A549 (cell line): ENCODE results near the gene TGM6. TPM values are rescaled to one million over a fixed set of nuclear protein-coding genes. Genes with fewer than 3 reads are reported as not detected.

Experiments used
- ATAC-seq, 2 experiments: fragments of 200-7000 bp in 1 of 2; fragments of >200 bp in 1 of 2; cut with Nextera tagmentation in 1 of 2; cut with Tn5 transposase in 1 of 2; 3 replicates each; pipeline versions ENCODE4 v1.8.0 to v1.9.1; 2018 to 2020; ENCODE audit warnings: mild to moderate bottlenecking in 1 of 2, moderate library complexity in 1 of 2
- CTCF ChIA-PET: fragments of 300-600 bp; sonication (Branson Sonifier 250); formaldehyde crosslinking; extraction: SDS; loops from one replicate; lab custom pipeline; 2021; ENCODE audit warnings: antibody characterized with exemption, inconsistent platforms; lab: Yijun Ruan, JAX
- POLR2A ChIA-PET: fragments of 350-600 bp; formaldehyde crosslinking; extraction: SDS; loops from one replicate; lab custom pipeline; 2021; ENCODE audit warnings: antibody characterized with exemption, inconsistent platforms; lab: Yijun Ruan, JAX
- DNase-seq, 2 experiments: peaks; one replicate each; pipeline versions ENCODE4 v3.0.0 to v3.0.0-alpha.2; 2011 to 2016; ENCODE audit warnings: low read depth in 1 of 2, low spot score in 1 of 2
- FAIRE-seq: peaks from 2 replicates; lab custom pipeline; 2011; peaks lifted over from hg19 to GRCh38; lab: Jason Lieb, UNC
- H3K27ac ChIP-seq, 2 experiments: fragments of >200 bp; sonication (Bioruptor Twin); formaldehyde crosslinking; 3 replicates each; pipeline ENCODE4 v1.5.1; 2016 to 2017
- H3K4me1 ChIP-seq: fragments of >200 bp; sonication (Bioruptor Twin); formaldehyde crosslinking; 3 replicates; pipeline ENCODE4 v1.6.1; 2016
- H3K4me2 ChIP-seq: fragments of >200 bp; sonication (Bioruptor Twin); formaldehyde crosslinking; 3 replicates; pipeline ENCODE4 v1.6.1; 2016
- H3K4me3 ChIP-seq: fragments of >200 bp; sonication (Bioruptor Twin); formaldehyde crosslinking; 3 replicates; pipeline ENCODE4 v1.5.1; 2016
- H3K9me3 ChIP-seq: fragments of >200 bp; sonication (Bioruptor Twin); formaldehyde crosslinking; 3 replicates; pipeline ENCODE4 v1.6.1; 2016
- CHD2 ChIP-seq: fragments of 150-350 bp; IDR thresholded peaks from 2 replicates; pipeline ENCODE4 v1.6.1; 2014; ENCODE audit warnings: low read length; ENCODE audit not compliant: partially characterized antibody
- CHD4 ChIP-seq: fragments of 200-600 bp; sonication (generic); IDR thresholded peaks from 2 replicates; pipeline ENCODE4 v1.6.1; 2016; ENCODE audit warnings: antibody characterized with exemption, mild to moderate bottlenecking, borderline replicate concordance
- CTCF ChIP-seq: fragments of >200 bp; sonication (Bioruptor Twin); formaldehyde crosslinking; IDR thresholded peaks from 3 replicates; pipeline ENCODE4 v1.5.1; 2016
- EP300 ChIP-seq, 2 experiments: fragments of >200 bp; sonication (Bioruptor Twin); formaldehyde crosslinking; IDR thresholded peaks; 2 replicates in 1 of 2; 3 replicates in 1 of 2; pipeline ENCODE4 v1.6.1; 2016 to 2017
- ESRRA ChIP-seq: fragments of 150-350 bp; IDR thresholded peaks from 2 replicates; pipeline ENCODE4 v1.6.1; 2014; ENCODE audit warnings: mild to moderate bottlenecking, low read length, borderline replicate concordance
- FOSB ChIP-seq: fragments of 250-450 bp; sonication (Bioruptor Pico); IDR thresholded peaks from 2 replicates; pipeline ENCODE4 v1.5.0; 2020; ENCODE audit warnings: mild to moderate bottlenecking, moderate library complexity
- FOSL2 ChIP-seq, 2 experiments: fragments of 450-650 bp in 1 of 2; fragments of >200 bp in 1 of 2; sonication (Bioruptor Twin) in 1 of 2; formaldehyde crosslinking; IDR thresholded peaks; 2 replicates each; pipeline versions ENCODE4 v1.5.0 to v1.6.1; 2016 to 2020; ENCODE audit warnings: mild to moderate bottlenecking in 1 of 2, moderate library complexity in 1 of 2
- FOXS1 ChIP-seq: fragments of 250-450 bp; sonication (Bioruptor Pico); IDR thresholded peaks from 2 replicates; pipeline ENCODE4 v1.5.0; 2020; ENCODE audit warnings: mild to moderate bottlenecking, moderate library complexity
- GATA3 ChIP-seq: IDR thresholded peaks from 2 replicates; pipeline ENCODE4 v1.6.1; 2012; ENCODE audit warnings: borderline replicate concordance
- HDAC2 ChIP-seq: fragments of 200-600 bp; sonication (generic); IDR thresholded peaks from 2 replicates; pipeline ENCODE4 v1.6.1; 2016
- HOXB13 ChIP-seq: fragments of 250-450 bp; sonication (Bioruptor Pico); IDR thresholded peaks from 2 replicates; pipeline ENCODE4 v1.5.0; 2020; ENCODE audit warnings: low read depth, mild to moderate bottlenecking, moderate library complexity
- KDM1A ChIP-seq: fragments of 200-600 bp; sonication (generic); IDR thresholded peaks from 2 replicates; pipeline ENCODE4 v1.6.1; 2016; ENCODE audit warnings: low read depth, mild to moderate bottlenecking
- MAFK ChIP-seq: fragments of 450-650 bp; IDR thresholded peaks from 2 replicates; pipeline ENCODE4 v1.6.1; 2014; ENCODE audit not compliant: partially characterized antibody
- MAX ChIP-seq: IDR thresholded peaks from 2 replicates; pipeline ENCODE4 v1.6.1; 2012
- NFE2L2 ChIP-seq: fragments of 150-350 bp; conservative IDR thresholded peaks from 2 replicates; pipeline ENCODE4 v1.6.1; 2014; ENCODE audit warnings: low read length
- NR3C1 ChIP-seq: fragments of >200 bp; sonication (Bioruptor Twin); formaldehyde crosslinking; IDR thresholded peaks from 3 replicates; pipeline ENCODE4 v1.6.1; 2017
- POLR2AphosphoS2 ChIP-seq: conservative IDR thresholded peaks from 2 replicates; pipeline ENCODE4 v1.6.1; 2012; ENCODE audit warnings: low read length, improper control_type of control experiment, inconsistent platforms
- RAD21 ChIP-seq, 2 experiments: fragments of >200 bp in 1 of 2; sonication (Bioruptor Twin) in 1 of 2; formaldehyde crosslinking in 1 of 2; IDR thresholded peaks in 1 of 2; conservative IDR thresholded peaks in 1 of 2; 2 replicates in 1 of 2; 3 replicates in 1 of 2; pipeline ENCODE4 v1.6.1; 2012 to 2018; ENCODE audit warnings: inconsistent platforms in 1 of 2
- RARB ChIP-seq: fragments of 250-450 bp; sonication (Bioruptor Pico); IDR thresholded peaks from 2 replicates; pipeline ENCODE4 v1.8.0; 2021; ENCODE audit warnings: mild to moderate bottlenecking, moderate library complexity
- SMC3 ChIP-seq: fragments of >200 bp; sonication (Bioruptor Twin); formaldehyde crosslinking; IDR thresholded peaks from 3 replicates; pipeline ENCODE4 v1.6.1; 2018; ENCODE audit warnings: inconsistent platforms
- TFCP2L1 ChIP-seq: fragments of 250-450 bp; sonication (Bioruptor Pico); IDR thresholded peaks from 2 replicates; pipeline ENCODE4 v1.5.0; 2021; ENCODE audit warnings: mild to moderate bottlenecking
- TP53 ChIP-seq: fragments of 250-450 bp; sonication (Bioruptor Pico); IDR thresholded peaks from 2 replicates; pipeline ENCODE4 v1.5.0; 2021; ENCODE audit warnings: mild to moderate bottlenecking, moderate library complexity
- ZC3H11A ChIP-seq: fragments of 450-650 bp; IDR thresholded peaks from 2 replicates; pipeline ENCODE4 v1.6.1; 2014; ENCODE audit warnings: antibody characterized with exemption, mild to moderate bottlenecking
- ZFP36 ChIP-seq: fragments of 450-650 bp; IDR thresholded peaks from 2 replicates; pipeline ENCODE4 v1.6.1; 2014; ENCODE audit warnings: borderline replicate concordance; ENCODE audit not compliant: partially characterized antibody
- ZNF302 ChIP-seq: fragments of 250-450 bp; sonication (Bioruptor Pico); IDR thresholded peaks from 2 replicates; pipeline ENCODE4 v1.9.0; 2021; ENCODE audit warnings: inconsistent platforms, mild to moderate bottlenecking, moderate library complexity
- WGBS: methylation state at CpG from one replicate; pipeline ENCODE4 v1.1.6; 2017; ENCODE audit errors: missing lambda C conversion rate; 5-methylcytosine and 5-hydroxymethylcytosine counted together
- polyA plus RNA-seq, 4 experiments: library from polyadenylated mRNA; depleted of rRNA in 3 of 4; stranded (reverse); fragments of >200 nt; fragmentation: RNase III in 1 of 4; extraction: RNeasy Plus Mini Kit Qiagen cat#74134 plus additional on column Dnase treatment in 1 of 4; gene quantifications; 2 replicates in 3 of 4; 3 replicates in 1 of 4; pipeline ENCODE4 v1.2.3, GENCODE V29; 2011 to 2017
- TF ChIP-seq, protein P1 (sequence below): fragments of 450-650 bp; IDR thresholded peaks from 2 replicates; pipeline ENCODE4 v1.6.1; 2014; ENCODE audit warnings: antibody characterized with exemption
- TF ChIP-seq, protein P2 (sequence below): fragments of 250-450 bp; sonication (Bioruptor Pico); IDR thresholded peaks from 2 replicates; pipeline ENCODE4 v1.5.0; 2021; ENCODE audit warnings: mild to moderate bottlenecking, moderate library complexity, borderline replicate concordance
- TF ChIP-seq, protein P3 (sequence below): fragments of >200 bp; sonication (Bioruptor Twin); formaldehyde crosslinking; IDR thresholded peaks from 2 replicates; pipeline ENCODE4 v1.6.1; 2016
- TF ChIP-seq, protein P4 (sequence below): IDR thresholded peaks from 2 replicates; pipeline ENCODE4 v1.6.1; 2012; ENCODE audit warnings: low read depth, borderline replicate concordance

The TGM6 gene
- polyA plus RNA-seq, 2 of the 4 experiments (the other 2 are of a cell fraction): not detected

- ChIA-PET CTCF (interaction anchor here (0.7 to 2.1 kb wide), 6 partner anchors 10 to 574 kb away, joined by 3 to 5 read pairs (median 4); no protein-coding TSS in a partner anchor), POLR2A (no interaction called here)
- Histone ChIP-seq H3K4me2 (no peak overlapping the region), H3K9me3 (no peaks in the 10 kb centered on the region), H3K4me3 (no peak overlapping the region), H3K27ac (no peak overlapping the region), H3K4me1 (no peaks in the 10 kb centered on the region)
- WGBS: 60% methylated on average over 5 of the region's 5 CpGs
- DNase-seq (no peak), FAIRE-seq (peak; percentile 70), ATAC-seq (no peak)
- no peak for TF ChIP-seq FOXS1 (CRISPR knock-in tag)
- TF ChIP-seq TFCP2L1: no peak
- TF ChIP-seq RARB (CRISPR knock-in tag): no peak
- TF ChIP-seq MAFK: no peak
- no peak for TF ChIP-seq ZNF302 (CRISPR knock-in tag)
- TF ChIP-seq, protein P1, sequence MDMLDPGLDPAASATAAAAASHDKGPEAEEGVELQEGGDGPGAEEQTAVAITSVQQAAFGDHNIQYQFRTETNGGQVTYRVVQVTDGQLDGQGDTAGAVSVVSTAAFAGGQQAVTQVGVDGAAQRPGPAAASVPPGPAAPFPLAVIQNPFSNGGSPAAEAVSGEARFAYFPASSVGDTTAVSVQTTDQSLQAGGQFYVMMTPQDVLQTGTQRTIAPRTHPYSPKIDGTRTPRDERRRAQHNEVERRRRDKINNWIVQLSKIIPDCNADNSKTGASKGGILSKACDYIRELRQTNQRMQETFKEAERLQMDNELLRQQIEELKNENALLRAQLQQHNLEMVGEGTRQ: no peak
- TF ChIP-seq CTCF: no peak
- no peak for TF ChIP-seq CHD2
- no peak for TF ChIP-seq ZC3H11A
- TF ChIP-seq ESRRA: no peak
- no peak for TF ChIP-seq CHD4
- no peak for TF ChIP-seq TP53 (CRISPR knock-in tag)
- no peak for TF ChIP-seq POLR2AphosphoS2
- no peak for TF ChIP-seq RAD21 (conservative IDR thresholded peaks at IDR 0.05 in 1 of 2, IDR thresholded peaks at IDR 0.05 in 1 of 2)
- TF ChIP-seq KDM1A: no peak
- no peak for TF ChIP-seq ZFP36
Measured at GRCh38 chr20:2338411-2339066, 42.2 kb upstream of the TGM6 start.

- FAIRE-seq (no peak), DNase-seq (no peak), ATAC-seq (peak in 1 of 2 experiments; percentile 62; a peak in 3 of 6 replicates)
- POLR2A ChIA-PET: no interaction called here
- Histone ChIP-seq H3K4me2 (no peak overlapping the region), H3K9me3 (no peaks in the 10 kb centered on the region), H3K4me1 (no peaks in the 10 kb centered on the region), H3K27ac (no peak overlapping the region), H3K4me3 (no peak overlapping the region)
- TF ChIP-seq, protein P2, sequence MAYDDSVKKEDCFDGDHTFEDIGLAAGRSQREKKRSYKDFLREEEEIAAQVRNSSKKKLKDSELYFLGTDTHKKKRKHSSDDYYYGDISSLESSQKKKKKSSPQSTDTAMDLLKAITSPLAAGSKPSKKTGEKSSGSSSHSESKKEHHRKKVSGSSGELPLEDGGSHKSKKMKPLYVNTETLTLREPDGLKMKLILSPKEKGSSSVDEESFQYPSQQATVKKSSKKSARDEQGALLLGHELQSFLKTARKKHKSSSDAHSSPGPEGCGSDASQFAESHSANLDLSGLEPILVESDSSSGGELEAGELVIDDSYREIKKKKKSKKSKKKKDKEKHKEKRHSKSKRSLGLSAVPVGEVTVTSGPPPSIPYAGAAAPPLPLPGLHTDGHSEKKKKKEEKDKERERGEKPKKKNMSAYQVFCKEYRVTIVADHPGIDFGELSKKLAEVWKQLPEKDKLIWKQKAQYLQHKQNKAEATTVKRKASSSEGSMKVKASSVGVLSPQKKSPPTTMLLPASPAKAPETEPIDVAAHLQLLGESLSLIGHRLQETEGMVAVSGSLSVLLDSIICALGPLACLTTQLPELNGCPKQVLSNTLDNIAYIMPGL (CRISPR knock-in tag): no peak
- TF ChIP-seq RAD21 (conservative IDR thresholded peaks at IDR 0.05 in 1 of 2, IDR thresholded peaks at IDR 0.05 in 1 of 2): 0 out of 5 replicates have a peak, but pooled peaks of 1 of the 2 experiments have one; percentile 8
- WGBS: 62% methylated on average over 11 of the region's 11 CpGs
- CTCF ChIA-PET: interaction anchor here (1.0 to 2.1 kb wide), 5 partner anchors 10 to 133 kb away, joined by 3 to 5 read pairs (median 4); no protein-coding TSS in a partner anchor
Measured at GRCh38 chr20:2340136-2340535, 40.6 kb upstream of the TGM6 start.

GRCh38 chr20:2340823-2341222 lies 39.9 kb upstream of the TGM6 start:
- H3K4me1 ChIP-seq: no peaks in the 10 kb centered on the region
- H3K4me3 ChIP-seq: no peak overlapping the region
- 66% methylated on average over 6 of the region's 6 CpGs for WGBS
- no peak overlapping the region for H3K4me2 ChIP-seq
- FAIRE-seq (no peak), DNase-seq (no peak)
- ChIA-PET POLR2A (no interaction called here), CTCF (interaction anchor here (1.3 to 2.0 kb wide), 3 partner anchors 21 to 134 kb away, joined by 4 to 7 read pairs (median 4); no protein-coding TSS in a partner anchor)
- H3K9me3 ChIP-seq: no peaks in the 10 kb centered on the region
- H3K27ac ChIP-seq: no peak overlapping the region
- no peak for TF ChIP-seq FOSB (CRISPR knock-in tag)
- TF ChIP-seq HOXB13 (CRISPR knock-in tag): no peak
- no peak for TF ChIP-seq GATA3
- TF ChIP-seq SMC3: no peak
- TF ChIP-seq FOXS1 (CRISPR knock-in tag): no peak
- no peak for TF ChIP-seq FOSL2 (IDR thresholded peaks at IDR 0.05)
- no peak for TF ChIP-seq FOSL2 (CRISPR knock-in tag; IDR thresholded peaks at IDR 0.05)
- no peak for TF ChIP-seq EP300 (IDR thresholded peaks at IDR 0.05)
- no peak for TF ChIP-seq MAX
- no peak for TF ChIP-seq NR3C1
- TF ChIP-seq HDAC2: no peak
- no peak for TF ChIP-seq MAFK
- TF ChIP-seq, protein P3, sequence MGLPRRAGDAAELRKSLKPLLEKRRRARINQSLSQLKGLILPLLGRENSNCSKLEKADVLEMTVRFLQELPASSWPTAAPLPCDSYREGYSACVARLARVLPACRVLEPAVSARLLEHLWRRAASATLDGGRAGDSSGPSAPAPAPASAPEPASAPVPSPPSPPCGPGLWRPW: no peak
- TF ChIP-seq NFE2L2: no peak
- TF ChIP-seq, protein P4, sequence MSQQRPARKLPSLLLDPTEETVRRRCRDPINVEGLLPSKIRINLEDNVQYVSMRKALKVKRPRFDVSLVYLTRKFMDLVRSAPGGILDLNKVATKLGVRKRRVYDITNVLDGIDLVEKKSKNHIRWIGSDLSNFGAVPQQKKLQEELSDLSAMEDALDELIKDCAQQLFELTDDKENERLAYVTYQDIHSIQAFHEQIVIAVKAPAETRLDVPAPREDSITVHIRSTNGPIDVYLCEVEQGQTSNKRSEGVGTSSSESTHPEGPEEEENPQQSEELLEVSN: no peak
- TF ChIP-seq, all 56 proteins: peak for 0
- ATAC-seq: no peak
